Esophagus squamous epithelium (tissue), 4 donors: ENCODE data around the gene PLEKHA3.

Experiments
- CTCF ChIP-seq, 6 experiments: fragments of 450-650 bp in 4 of 6; fragments of 200-600 bp in 2 of 6; sonication (generic) in 2 of 6; IDR thresholded peaks; one replicate each; pipeline ENCODE4 v1.5.1; 2016 to 2019; ENCODE audit warnings: antibody characterized with exemption in 6 of 6, mild to moderate bottlenecking in 4 of 6, moderate library complexity in 4 of 6
- POLR2A ChIP-seq, 4 donors: fragments of 450-650 bp; IDR thresholded peaks; one replicate each; pipeline ENCODE4 v1.6.1; 2017; ENCODE audit warnings: antibody characterized with exemption in 4 of 4, mild to moderate bottlenecking in 4 of 4, moderate library complexity in 3 of 4

GRCh38 chr2:178542569-178542968 is 62.3 kb downstream of the PLEKHA3 start:
- TF ChIP-seq CTCF (IDR thresholded peaks at IDR 0.05) (no peak), POLR2A (IDR thresholded peaks at IDR 0.05) (no peak)
